Endothelial cell of umbilical vein (primary cell): ENCODE results near the gene USP35. TPM values are rescaled to one million over a fixed set of nuclear protein-coding genes. Genes with fewer than 3 reads are reported as not detected.

Source experiments
- BruUV-seq: library from RNA; stranded (reverse); fragments of 400-500 nt; replicated peaks from 2 replicates; lab custom pipeline; 2021; lab: Mats Ljungman, UMichigan
- CTCF ChIA-PET: fragments of 300-600, 350-600 bp; sonication (Branson Sonifier 250); formaldehyde crosslinking; loops from one replicate; lab custom pipeline; 2021; ENCODE audit warnings: antibody characterized with exemption, inconsistent platforms; lab: Charles Lee
- POLR2A ChIA-PET: fragments of 300-600, 350-600 bp; sonication (Branson Sonifier 250); formaldehyde crosslinking; loops from one replicate; lab custom pipeline; 2021; ENCODE audit warnings: antibody characterized with exemption, inconsistent platforms; lab: Charles Lee
- DNase-seq: peaks from one replicate; pipeline ENCODE4 v3.0.0-alpha.2; 2011; ENCODE audit warnings: low read depth, low spot score
- FAIRE-seq: peaks from 2 replicates; lab custom pipeline; 2011; peaks lifted over from hg19 to GRCh38; lab: Jason Lieb, UNC
- H2AFZ ChIP-seq: 2 replicates; pipeline ENCODE4 v1.6.0; 2012; ENCODE audit warnings: low read depth, low read length, control low read depth, inconsistent platforms
- H3K27ac ChIP-seq: 2 replicates; pipeline ENCODE4 v1.5.1; 2011; ENCODE audit warnings: low read depth, mild to moderate bottlenecking, control low read depth, low read length, moderate library complexity; ENCODE audit not compliant: insufficient read depth
- H3K27me3 ChIP-seq, 2 experiments: 2 replicates each; pipeline versions ENCODE4 v1.6.0 to v1.6.1; 2011; ENCODE audit warnings: low read length in 2 of 2, mixed read lengths in 1 of 2; ENCODE audit not compliant: control insufficient read depth in 2 of 2, insufficient read depth in 2 of 2
- H3K36me3 ChIP-seq, 2 experiments: 2 replicates in 1 of 2; 3 replicates in 1 of 2; pipeline ENCODE4 v1.5.1; 2011; ENCODE audit warnings: low read length in 2 of 2, mild to moderate bottlenecking in 1 of 2, moderate library complexity in 1 of 2; ENCODE audit not compliant: control insufficient read depth in 2 of 2, insufficient read depth in 2 of 2; ENCODE audit errors: extremely low read depth in 1 of 2
- H3K4me1 ChIP-seq: 3 replicates; pipeline ENCODE4 v1.5.1; 2011; ENCODE audit warnings: mild to moderate bottlenecking, low read length; ENCODE audit not compliant: control insufficient read depth, insufficient read depth; ENCODE audit errors: extremely low read depth
- H3K4me2 ChIP-seq: 2 replicates; pipeline ENCODE4 v1.6.1; 2011; ENCODE audit warnings: low read length, control low read depth, mixed read lengths; ENCODE audit not compliant: insufficient read depth
- H3K4me3 ChIP-seq, 3 experiments: fragments of 200-600 bp in 1 of 3; sonication (generic), shearing (Covaris generic) in 1 of 3; replicated peaks in 1 of 3; 2 replicates each; pipeline ENCODE4 v1.5.1; 2011 to 2016; ENCODE audit warnings: control low read depth in 3 of 3, low read length in 3 of 3, mild to moderate bottlenecking in 2 of 3, inconsistent platforms in 1 of 3, low read depth in 1 of 3, moderate library complexity in 1 of 3; ENCODE audit not compliant: insufficient read depth in 1 of 3
- H3K79me2 ChIP-seq: 2 replicates; pipeline ENCODE4 v1.6.0; 2012; ENCODE audit warnings: low read length, inconsistent platforms; ENCODE audit not compliant: control insufficient read depth, insufficient read depth
- H3K9ac ChIP-seq: replicated peaks from 2 replicates; pipeline ENCODE3; 2011; ENCODE audit warnings: low read length, control low read depth; ENCODE audit not compliant: insufficient read depth; ENCODE audit errors: extremely low read depth
- H3K9me1 ChIP-seq: replicated peaks from 3 replicates; pipeline ENCODE4 v1.6.0; 2011; ENCODE audit warnings: mild to moderate bottlenecking, low read length; ENCODE audit not compliant: control insufficient read depth, insufficient read depth; ENCODE audit errors: extremely low read depth
- H3K9me3 ChIP-seq: replicated peaks from 2 replicates; pipeline ENCODE4 v1.5.1; 2012; ENCODE audit warnings: low read length, inconsistent platforms; ENCODE audit not compliant: control insufficient read depth, insufficient read depth
- H4K20me1 ChIP-seq: replicated peaks from 2 replicates; pipeline ENCODE3; 2011; ENCODE audit warnings: mild to moderate bottlenecking, low read length; ENCODE audit not compliant: control insufficient read depth, insufficient read depth; ENCODE audit errors: extremely low read depth
- EZH2 ChIP-seq: IDR thresholded peaks from 2 replicates; pipeline ENCODE4 v1.6.1; 2012; ENCODE audit warnings: borderline replicate concordance, low read depth, mild to moderate bottlenecking, moderate library complexity, low read length, inconsistent platforms; ENCODE audit not compliant: severe bottlenecking
- FOS ChIP-seq: IDR thresholded peaks from 2 replicates; pipeline ENCODE4 v1.6.1; 2011; ENCODE audit warnings: mild to moderate bottlenecking, low read length, moderate library complexity, borderline replicate concordance; ENCODE audit not compliant: insufficient read depth
- GATA2 ChIP-seq: IDR thresholded peaks from 2 replicates; pipeline ENCODE4 v1.7.0; 2011; ENCODE audit warnings: low read depth, mild to moderate bottlenecking, moderate library complexity, mixed read lengths, low read length; ENCODE audit not compliant: insufficient read length, insufficient read depth
- JUN ChIP-seq: IDR thresholded peaks from 2 replicates; pipeline ENCODE4 v1.6.1; 2011; ENCODE audit warnings: borderline replicate concordance, low read depth; ENCODE audit not compliant: insufficient read length, insufficient read depth
- MYC ChIP-seq: IDR thresholded peaks from one replicate; pipeline ENCODE4 v1.6.1; 2011; ENCODE audit warnings: mild to moderate bottlenecking, low read depth, low read length
- POLR2A ChIP-seq: IDR thresholded peaks from 2 replicates; pipeline ENCODE4 v1.6.1; 2012; ENCODE audit warnings: low read depth, mild to moderate bottlenecking, control low read depth, low read length
- POLR2AphosphoS5 ChIP-seq: IDR thresholded peaks from 2 replicates; pipeline ENCODE4 v1.6.1; 2012; ENCODE audit warnings: low read depth, mild to moderate bottlenecking, control low read depth, low read length, moderate library complexity; ENCODE audit not compliant: insufficient read depth
- dilution Hi-C: fragments of 300-500 bp; cut with MboI; formaldehyde crosslinking; loops from one replicate; pipeline ENCODE4 v1.15.0; 2019; ENCODE audit warnings: low sequenced_read_pairs; ENCODE audit not compliant: extremely low pct_ligation_motif_present
- intact Hi-C: fragments of 100-400 bp; cut with micrococcal nuclease; formaldehyde crosslinking; loops from one replicate; pipeline ENCODE4 v1.10.0; 2022
- polyA plus RNA-seq, 4 experiments: library from polyadenylated mRNA; depleted of rRNA in 3 of 4; stranded (reverse) in 3 of 4; unstranded in 1 of 4; fragments of >200 nt; gene quantifications; 2 replicates each; pipeline versions ENCODE4 v1.2.1 to v1.2.3, GENCODE V29; 2011 to 2012; ENCODE audit warnings: missing spikeins in 1 of 4
- total RNA-seq: library from RNA; stranded (reverse); gene quantifications from 2 replicates; pipeline ENCODE4 v1.2.3, GENCODE V29; 2021
- TF ChIP-seq, protein P1 (sequence below), 2 donors: IDR thresholded peaks; 1 replicate in 1 of 2; 2 replicates in 1 of 2; pipeline ENCODE4 v1.5.1; 2011; ENCODE audit warnings: low read length in 2 of 2, mild to moderate bottlenecking in 2 of 2, moderate library complexity in 2 of 2, control low read depth in 1 of 2, inconsistent platforms in 1 of 2, low read depth in 1 of 2; ENCODE audit not compliant: insufficient read depth in 1 of 2; ENCODE audit errors: extremely low read depth in 1 of 2
- TF ChIP-seq, protein P2 (sequence below): IDR thresholded peaks from 2 replicates; pipeline ENCODE4 v1.6.1; 2011; ENCODE audit not compliant: insufficient read depth, insufficient read length

The USP35 gene
- total and polyA plus RNA-seq, 2 donors (not counting 3 experiments of a cell fraction or from before 2014, with no cell fraction given): 8.9 to 12.4 TPM

GRCh38 chr11:78216021-78216420, 27.3 kb downstream of the USP35 start:
- ChIA-PET CTCF (interaction anchor here (1.0 to 1.2 kb wide), 2 partner anchors 12 to 66 kb away, joined by 3 to 5 read pairs; no protein-coding TSS in a partner anchor), POLR2A (no interaction called here)
- H3K36me3 ChIP-seq: peaks cover 12 to 56% of the 10 kb centered on the region in 2 experiments

More at GRCh38 chr11:78216021-78216420, 27.3 kb downstream of the USP35 start:
- H3K9me3 ChIP-seq: no peaks in the 10 kb centered on the region
- no peak overlapping the region for H3K4me2 ChIP-seq
- H3K27me3 ChIP-seq: no peaks in the 10 kb centered on the region
- H3K79me2 ChIP-seq: no peaks in the 10 kb centered on the region
- BruUV-seq: no TSS peak
- H2AFZ ChIP-seq: no peak overlapping the region
- no peaks in the 10 kb centered on the region for H3K9me1 ChIP-seq
- H4K20me1 ChIP-seq: no peaks in the 10 kb centered on the region
- dilution Hi-C loops (no loop called here), intact Hi-C loops (no loop called here)
- FAIRE-seq (no peak), DNase-seq (no peak)
- no peak overlapping the region for H3K27ac ChIP-seq
- H3K4me1 ChIP-seq: no peaks in the 10 kb centered on the region
- TF ChIP-seq FOS: no peak
- TF ChIP-seq, protein P1, sequence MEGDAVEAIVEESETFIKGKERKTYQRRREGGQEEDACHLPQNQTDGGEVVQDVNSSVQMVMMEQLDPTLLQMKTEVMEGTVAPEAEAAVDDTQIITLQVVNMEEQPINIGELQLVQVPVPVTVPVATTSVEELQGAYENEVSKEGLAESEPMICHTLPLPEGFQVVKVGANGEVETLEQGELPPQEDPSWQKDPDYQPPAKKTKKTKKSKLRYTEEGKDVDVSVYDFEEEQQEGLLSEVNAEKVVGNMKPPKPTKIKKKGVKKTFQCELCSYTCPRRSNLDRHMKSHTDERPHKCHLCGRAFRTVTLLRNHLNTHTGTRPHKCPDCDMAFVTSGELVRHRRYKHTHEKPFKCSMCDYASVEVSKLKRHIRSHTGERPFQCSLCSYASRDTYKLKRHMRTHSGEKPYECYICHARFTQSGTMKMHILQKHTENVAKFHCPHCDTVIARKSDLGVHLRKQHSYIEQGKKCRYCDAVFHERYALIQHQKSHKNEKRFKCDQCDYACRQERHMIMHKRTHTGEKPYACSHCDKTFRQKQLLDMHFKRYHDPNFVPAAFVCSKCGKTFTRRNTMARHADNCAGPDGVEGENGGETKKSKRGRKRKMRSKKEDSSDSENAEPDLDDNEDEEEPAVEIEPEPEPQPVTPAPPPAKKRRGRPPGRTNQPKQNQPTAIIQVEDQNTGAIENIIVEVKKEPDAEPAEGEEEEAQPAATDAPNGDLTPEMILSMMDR (IDR thresholded peaks at IDR 0.05; ENCODE audit: extremely low read depth in 1 of 2, insufficient read depth in 1 of 2, low read depth in 1 of 2, low read length in 2 of 2): no peak
- no peak for TF ChIP-seq JUN
- TF ChIP-seq MYC: no peak
- no peak for TF ChIP-seq POLR2A
- TF ChIP-seq GATA2: no peak
- TF ChIP-seq POLR2AphosphoS5: no peak
- TF ChIP-seq, protein P2, sequence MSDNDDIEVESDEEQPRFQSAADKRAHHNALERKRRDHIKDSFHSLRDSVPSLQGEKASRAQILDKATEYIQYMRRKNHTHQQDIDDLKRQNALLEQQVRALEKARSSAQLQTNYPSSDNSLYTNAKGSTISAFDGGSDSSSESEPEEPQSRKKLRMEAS: no peak
- no peak for TF ChIP-seq EZH2
- H3K9ac ChIP-seq: no peak overlapping the region
- no peak overlapping the region for H3K4me3 ChIP-seq
